Measurements from ENCODE around the gene SH3BGRL3.
"Not testable (repeated sequence)": the region's sequence is repeated elsewhere in the genome, so short reads cannot be mapped to it uniquely, and the experiment has no call there.

The SH3BGRL3 gene

GRCh38 chr1:26279456-26280332 lies at the start of gene SH3BGRL3:
TSS of gene SH3BGRL3 (plus strand) at chr1:26280086. CDS start at chr1:26280156, 70 bp downstream.
- no peak for DNase-seq (ENCODE audit: low read depth)

GRCh38 chr1:26230682-26231081 lies 49.2 kb upstream of the SH3BGRL3 start:
- DNase-seq (ENCODE audit: low read depth): not testable (repeated sequence)

- peak; percentile 81 for DNase-seq (ENCODE audit: low read depth)
These were observed 45.8 kb upstream of the SH3BGRL3 start, which contains the start of gene CEP85 for GRCh38 chr1:26233903-26234643. TSS of gene CEP85 (plus strand) at chr1:26234200. CDS start at chr1:26239784, 5,584 bp downstream.

- no peak for DNase-seq (ENCODE audit: low read depth)
These were observed 45.1 kb upstream of the SH3BGRL3 start for GRCh38 chr1:26234644-26235370.

GRCh38 chr1:26237230-26237966 lies 42.5 kb upstream of the SH3BGRL3 start:
- DNase-seq (ENCODE audit: low read depth): peak; percentile 17

- DNase-seq (ENCODE audit: low read depth): peak; percentile 32
These were observed 40.0 kb upstream of the SH3BGRL3 start for GRCh38 chr1:26239936-26240335.

- DNase-seq (ENCODE audit: low read depth): no peak
These were observed 27.2 kb upstream of the SH3BGRL3 start for GRCh38 chr1:26252718-26253117.

- DNase-seq (ENCODE audit: low read depth): no peak
These were observed 25.5 kb upstream of the SH3BGRL3 start for GRCh38 chr1:26254404-26254803.

- DNase-seq (ENCODE audit: low read depth): no peak
These were observed 22.7 kb upstream of the SH3BGRL3 start for GRCh38 chr1:26257222-26257621.

- no peak for DNase-seq (ENCODE audit: low read depth)
These were observed 20.9 kb upstream of the SH3BGRL3 start for GRCh38 chr1:26259005-26259404.

- no peak for DNase-seq (ENCODE audit: low read depth)
These were observed 20.3 kb upstream of the SH3BGRL3 start for GRCh38 chr1:26259578-26259977.

- DNase-seq (ENCODE audit: low read depth): no peak
These were observed 16.7 kb upstream of the SH3BGRL3 start for GRCh38 chr1:26263212-26263611.

GRCh38 chr1:26265405-26265804 lies 14.5 kb upstream of the SH3BGRL3 start:
- no peak for DNase-seq (ENCODE audit: low read depth)

GRCh38 chr1:26268290-26269197 lies 11.3 kb upstream of the SH3BGRL3 start:
- DNase-seq (ENCODE audit: low read depth): no peak

GRCh38 chr1:26269198-26269550 lies 10.7 kb upstream of the SH3BGRL3 start:
- DNase-seq (ENCODE audit: low read depth): no peak

- peak; percentile 63 for DNase-seq (ENCODE audit: low read depth)
These were observed 5.0 kb upstream of the SH3BGRL3 start for GRCh38 chr1:26274801-26275425.

- peak; percentile 85 for DNase-seq (ENCODE audit: low read depth)
These were observed 4.1 kb upstream of the SH3BGRL3 start for GRCh38 chr1:26275580-26276431.

- no peak for DNase-seq (ENCODE audit: low read depth)
These were observed 3.5 kb upstream of the SH3BGRL3 start for GRCh38 chr1:26276432-26276838.

GRCh38 chr1:26277261-26277661 lies 2.6 kb upstream of the SH3BGRL3 start:
- DNase-seq (ENCODE audit: low read depth): no peak
